IMR-90 (cell line): Measurements from ENCODE around the gene KCNK3. TPM values are rescaled to one million over a fixed set of nuclear protein-coding genes. Genes with fewer than 3 reads are reported as not detected.
A peak's percentile ranks its signal among the peaks of the same experiment; 100 is the strongest.

Experiments
- ATAC-seq: fragments of 200-7000 bp; cut with Tn5 transposase; 2 replicates; pipeline ENCODE4 v1.9.1; 2020; ENCODE audit warnings: low read depth, mild to moderate bottlenecking, moderate library complexity
- BruUV-seq: library from RNA; stranded (reverse); fragments of 400-500 nt; replicated peaks from 2 replicates; lab custom pipeline; 2021; lab: Mats Ljungman, UMichigan
- CTCF ChIA-PET: fragments of 300-600 bp; formaldehyde crosslinking; extraction: SDS; loops from one replicate; lab custom pipeline; 2021; ENCODE audit warnings: antibody characterized with exemption; lab: Yijun Ruan, JAX
- POLR2A ChIA-PET: fragments of 300-600 bp; sonication (Branson Sonifier 250); formaldehyde crosslinking; loops from one replicate; lab custom pipeline; 2022; ENCODE audit warnings: antibody characterized with exemption; ENCODE audit not compliant: unreplicated experiment; lab: Charles Lee
- DNase-seq: peaks from one replicate; pipeline ENCODE4 v3.0.0; 2013
- H2AFZ ChIP-seq: replicated peaks from 2 replicates; pipeline ENCODE3; 2013; ENCODE audit warnings: low read length, mild to moderate bottlenecking; ENCODE audit not compliant: poor library complexity
- H2AK5ac ChIP-seq: 2 replicates; pipeline ENCODE4 v1.6.1; 2013; ENCODE audit warnings: low read depth, low read length, inconsistent platforms
- H2AK9ac ChIP-seq: replicated peaks from 2 replicates; pipeline ENCODE3; 2013; ENCODE audit warnings: mild to moderate bottlenecking, low read depth, low read length, moderate library complexity; ENCODE audit not compliant: poor library complexity
- H2BK120ac ChIP-seq: 2 replicates; pipeline ENCODE4 v1.6.1; 2013; ENCODE audit warnings: low read depth, low read length, inconsistent platforms
- H2BK15ac ChIP-seq: 3 replicates; pipeline ENCODE4 v1.6.1; 2013; ENCODE audit warnings: low read depth, low read length, inconsistent platforms
- H2BK20ac ChIP-seq: 2 replicates; pipeline ENCODE4 v1.6.1; 2013; ENCODE audit warnings: low read depth, mild to moderate bottlenecking, inconsistent platforms, low read length, moderate library complexity
- H2BK5ac ChIP-seq: 2 replicates; pipeline ENCODE4 v1.6.1; 2013; ENCODE audit warnings: mild to moderate bottlenecking, low read depth, low read length, inconsistent platforms; ENCODE audit not compliant: poor library complexity, severe bottlenecking
- H3K14ac ChIP-seq: replicated peaks from 2 replicates; pipeline ENCODE4 v1.6.1; 2013; ENCODE audit warnings: low read depth, low read length, inconsistent platforms
- H3K18ac ChIP-seq: 2 replicates; pipeline ENCODE4 v1.6.1; 2013; ENCODE audit warnings: low read depth, low read length, control low read depth
- H3K23ac ChIP-seq: 2 replicates; pipeline ENCODE4 v1.6.1; 2013; ENCODE audit warnings: low read depth, low read length, inconsistent platforms
- H3K27ac ChIP-seq: 2 replicates; pipeline ENCODE4 v1.5.1; 2013; ENCODE audit warnings: mild to moderate bottlenecking, control low read depth, low read length; ENCODE audit not compliant: insufficient read depth
- H3K27me3 ChIP-seq: 2 replicates; pipeline ENCODE4 v1.6.1; 2013; ENCODE audit warnings: low read length; ENCODE audit not compliant: control insufficient read depth, insufficient read depth
- H3K36me3 ChIP-seq: 2 replicates; pipeline ENCODE4 v1.6.1; 2013; ENCODE audit warnings: low read length, mixed read lengths; ENCODE audit not compliant: control insufficient read depth, insufficient read depth
- H3K4ac ChIP-seq: 2 replicates; pipeline ENCODE4 v1.6.1; 2013; ENCODE audit warnings: low read depth, low read length, inconsistent platforms
- H3K4me1 ChIP-seq: 2 replicates; pipeline ENCODE4 v1.6.1; 2013; ENCODE audit warnings: low read length, mixed read lengths; ENCODE audit not compliant: control insufficient read depth, insufficient read depth
- H3K4me2 ChIP-seq: 2 replicates; pipeline ENCODE4 v1.6.1; 2013; ENCODE audit warnings: low read depth, mild to moderate bottlenecking, control low read depth, low read length, moderate library complexity
- H3K4me3 ChIP-seq: 2 replicates; pipeline ENCODE4 v1.5.1; 2013; ENCODE audit warnings: low read depth, mild to moderate bottlenecking, control low read depth, low read length, moderate library complexity; ENCODE audit not compliant: insufficient read depth
- H3K56ac ChIP-seq: 2 replicates; pipeline ENCODE4 v1.6.1; 2013; ENCODE audit warnings: low read length, inconsistent platforms; ENCODE audit not compliant: insufficient read depth; ENCODE audit errors: extremely low read depth
- H3K79me1 ChIP-seq, 2 experiments: 2 replicates each; pipeline ENCODE4 v1.6.1; 2013; ENCODE audit warnings: low read length in 2 of 2, inconsistent platforms in 1 of 2, low read depth in 1 of 2
- H3K9ac ChIP-seq: 2 replicates; pipeline ENCODE4 v1.6.1; 2013; ENCODE audit warnings: low read depth, low read length, control low read depth
- H3K9me1 ChIP-seq: 2 replicates; pipeline ENCODE4 v1.6.1; 2013; ENCODE audit warnings: low read length, inconsistent platforms; ENCODE audit not compliant: insufficient read depth
- H3K9me3 ChIP-seq: 2 replicates; pipeline ENCODE4 v1.6.1; 2013; ENCODE audit warnings: low read length; ENCODE audit not compliant: control insufficient read depth, insufficient read depth
- H4K20me1 ChIP-seq: 2 replicates; pipeline ENCODE4 v1.6.1; 2013; ENCODE audit warnings: low read length, inconsistent platforms; ENCODE audit not compliant: insufficient read depth
- H4K5ac ChIP-seq: 2 replicates; pipeline ENCODE4 v1.6.1; 2013; ENCODE audit warnings: mild to moderate bottlenecking, low read depth, low read length, control low read depth
- H4K8ac ChIP-seq, 2 experiments: 2 replicates each; pipeline ENCODE4 v1.6.1; 2013; ENCODE audit warnings: low read depth in 2 of 2, low read length in 2 of 2, control low read depth in 1 of 2, inconsistent platforms in 1 of 2
- H4K91ac ChIP-seq: 2 replicates; pipeline ENCODE4 v1.6.1; 2013; ENCODE audit warnings: low read depth, low read length, inconsistent platforms; ENCODE audit not compliant: insufficient read depth
- BHLHE40 ChIP-seq: fragments of 150-350 bp; IDR thresholded peaks from 2 replicates; pipeline ENCODE4 v1.6.1; 2016; ENCODE audit warnings: mild to moderate bottlenecking, low read depth, low read length
- CTCF ChIP-seq: conservative IDR thresholded peaks from 2 replicates; pipeline ENCODE4 v1.5.1; 2012; ENCODE audit warnings: mild to moderate bottlenecking, low read depth, low read length, improper control_type of control experiment
- ELK1 ChIP-seq: fragments of 150-350 bp; IDR thresholded peaks from 2 replicates; pipeline ENCODE4 v1.6.1; 2016; ENCODE audit warnings: low read depth, mild to moderate bottlenecking, low read length, moderate library complexity, borderline replicate concordance
- FOS ChIP-seq: fragments of 150-350 bp; IDR thresholded peaks from 2 replicates; pipeline ENCODE4 v1.6.1; 2016; ENCODE audit warnings: low read depth, low read length
- MAFK ChIP-seq: IDR thresholded peaks from 2 replicates; pipeline ENCODE4 v1.6.1; 2012; ENCODE audit warnings: low read depth, low read length, improper control_type of control experiment
- NFE2L2 ChIP-seq: fragments of 150-350 bp; IDR thresholded peaks from 2 replicates; pipeline ENCODE4 v1.6.1; 2016; ENCODE audit warnings: low read depth, mild to moderate bottlenecking, low read length
- POLR2A ChIP-seq: IDR thresholded peaks from 2 replicates; pipeline ENCODE4 v1.6.1; 2012; ENCODE audit warnings: mild to moderate bottlenecking, low read depth, low read length
- RFX5 ChIP-seq: IDR thresholded peaks from 2 replicates; pipeline ENCODE4 v1.8.0; 2012; ENCODE audit warnings: low read depth, mild to moderate bottlenecking, low read length, moderate library complexity
- SMC3 ChIP-seq: fragments of 150-350 bp; IDR thresholded peaks from 2 replicates; pipeline ENCODE4 v1.6.1; 2016; ENCODE audit warnings: low read depth, mild to moderate bottlenecking, antibody characterized with exemption, low read length, moderate library complexity
- USF2 ChIP-seq: fragments of 150-350 bp; IDR thresholded peaks from 2 replicates; pipeline ENCODE4 v1.6.1; 2017; ENCODE audit warnings: mild to moderate bottlenecking, antibody characterized with exemption, low read length, low read depth
- WGBS, 2 experiments: methylation state at CpG; one replicate each; pipeline versions ENCODE4 v1.1.5 to v1.1.7; 2013; ENCODE audit warnings: missing lambda C conversion rate in 2 of 2; ENCODE audit not compliant: insufficient read length in 1 of 2; ENCODE audit errors: extremely low coverage in 2 of 2; 5-methylcytosine and 5-hydroxymethylcytosine counted together
- dilution Hi-C: fragments of 300-500 bp; cut with HindIII; formaldehyde crosslinking; loops from one replicate; pipeline ENCODE4 v1.14.3; 2018; ENCODE audit warnings: low sequenced_read_pairs; ENCODE audit not compliant: unreplicated experiment
- in situ Hi-C: fragments of 300-500 bp; cut with MboI; formaldehyde crosslinking; loops from 3 replicates; pipeline ENCODE4 v1.14.3; 2019; ENCODE audit warnings: low sequenced_read_pairs, inconsistent platforms, mixed read lengths
- intact Hi-C: fragments of 100-400 bp; cut with micrococcal nuclease; formaldehyde crosslinking; loops from 2 replicates; pipeline ENCODE4 v1.10.0; 2022
- polyA plus RNA-seq, 3 experiments: library from polyadenylated mRNA; depleted of rRNA; stranded (reverse); fragments of >200 nt; gene quantifications; 2 replicates each; pipeline ENCODE4 v1.2.3, GENCODE V29; 2012; ENCODE audit warnings: low replicate concordance in 1 of 3
- total RNA-seq: library from RNA; depleted of rRNA; stranded (reverse); fragments of >200 nt; gene quantifications from 2 replicates; pipeline ENCODE4 v1.2.3, GENCODE V29; 2012

The KCNK3 gene
- total and polyA plus RNA-seq, 2 of the 4 experiments (the other 2 are of a cell fraction) = under 0.01 to 0.03 TPM

GRCh38 chr2:26778098-26778497, 85.6 kb downstream of the KCNK3 start:
- peaks cover 27% of the 10 kb centered on the region for H4K20me1 ChIP-seq
- no peak overlapping the region for H4K91ac ChIP-seq
- H3K4me3 ChIP-seq = no peak overlapping the region
- no peak overlapping the region for H2BK20ac ChIP-seq
- H2BK15ac ChIP-seq = no peak overlapping the region
- dilution Hi-C loops = no loop called here
- ChIA-PET POLR2A (no interaction called here), CTCF (no interaction called here)
- no peak overlapping the region for H3K4ac ChIP-seq
- H3K23ac ChIP-seq = no peak overlapping the region
- no peak overlapping the region for H4K8ac ChIP-seq
- H3K27me3 ChIP-seq = no peaks in the 10 kb centered on the region
- H3K4me1 ChIP-seq = no peaks in the 10 kb centered on the region
- H2AK5ac ChIP-seq = no peak overlapping the region
- no peak overlapping the region for H3K14ac ChIP-seq
- H2AFZ ChIP-seq = no peak overlapping the region
- TF ChIP-seq ELK1 = no peak
- no peak for TF ChIP-seq SMC3
- TF ChIP-seq MAFK = no peak
- no peak for TF ChIP-seq CTCF
- TF ChIP-seq POLR2A = no peak
- TF ChIP-seq NFE2L2 = no peak
- TF ChIP-seq BHLHE40 = no peak
- no peak for TF ChIP-seq FOS
- TF ChIP-seq RFX5 = no peak
- no peak for TF ChIP-seq USF2
- no peak overlapping the region for H3K18ac ChIP-seq
- no peak overlapping the region for H3K27ac ChIP-seq
- no peak overlapping the region for H2BK5ac ChIP-seq
- H3K79me1 ChIP-seq = peaks cover 16 to 32% of the 10 kb centered on the region in 2 experiments; a peak in 3 of 4 replicates
- H3K9ac ChIP-seq = no peak overlapping the region
- 98% methylated on average over 12 of the region's 18 CpGs; no CpG with 5 or more reads in 1 of the 2 experiments for WGBS, 2 experiments
- H2BK120ac ChIP-seq = no peak overlapping the region
- H3K9me3 ChIP-seq = no peaks in the 10 kb centered on the region
- intact Hi-C loops = no loop called here
- ATAC-seq (no peak), DNase-seq (no peak)
- in situ Hi-C loops = no loop called here
- H3K36me3 ChIP-seq = peaks cover 61% of the 10 kb centered on the region
- H3K9me1 ChIP-seq = peaks cover 15% of the 10 kb centered on the region
- no peak overlapping the region for H4K5ac ChIP-seq
- BruUV-seq = no TSS peak
- H3K56ac ChIP-seq = no peak overlapping the region
- H3K4me2 ChIP-seq = no peak overlapping the region
- H2AK9ac ChIP-seq = peak overlapping the region; percentile 28
